CD4-positive, alpha-beta memory T cell (primary cell): Measurements from ENCODE around the gene KPNA2. TPM values are rescaled to one million over a fixed set of nuclear protein-coding genes. Genes with fewer than 3 reads are reported as not detected.
"Not testable (repeated sequence)": the region's sequence is repeated elsewhere in the genome, so short reads cannot be mapped to it uniquely, and the experiment has no call there.

Experiments used
- CTCF ChIA-PET: fragments of 350-600 bp; sonication (Branson Sonifier 250); formaldehyde crosslinking; loops from one replicate; lab custom pipeline; 2021; ENCODE audit warnings: inconsistent platforms; ENCODE audit not compliant: partially characterized antibody; lab: Charles Lee
- POLR2A ChIA-PET: fragments of 350-600 bp; sonication (Branson Sonifier 250); formaldehyde crosslinking; loops from one replicate; lab custom pipeline; 2021; ENCODE audit not compliant: partially characterized antibody; lab: Charles Lee
- DNase-seq, 5 donors: peaks; one replicate each; pipeline versions ENCODE4 v3.0.0 to v3.0.0-alpha.2; 2020 to 2022; ENCODE audit warnings: mixed read lengths in 1 of 5
- H3K27ac ChIP-seq: one replicate; pipeline ENCODE4 v1.7.0; 2013; ENCODE audit warnings: low read depth, low read length
- H3K27me3 ChIP-seq: 2 replicates; pipeline ENCODE4 v1.7.0; 2013; ENCODE audit warnings: mild to moderate bottlenecking, low read length, moderate library complexity; ENCODE audit not compliant: insufficient read depth
- H3K36me3 ChIP-seq: 2 replicates; pipeline ENCODE4 v1.7.0; 2013; ENCODE audit warnings: mild to moderate bottlenecking, low read length, moderate library complexity; ENCODE audit not compliant: insufficient read depth
- H3K4me1 ChIP-seq: 2 replicates; pipeline ENCODE4 v1.7.0; 2013; ENCODE audit warnings: mild to moderate bottlenecking, low read length, moderate library complexity; ENCODE audit not compliant: insufficient read depth
- H3K4me3 ChIP-seq, 2 donors: one replicate each; pipeline ENCODE4 v1.7.0; 2013; ENCODE audit warnings: low read length in 2 of 2, mild to moderate bottlenecking in 1 of 2
- H3K9me3 ChIP-seq, 2 donors: one replicate each; pipeline ENCODE4 v1.7.0; 2013; ENCODE audit warnings: low read length in 2 of 2, control low read depth in 1 of 2; ENCODE audit not compliant: control insufficient read depth in 1 of 2
- H3K27ac Mint-ChIP-seq, 7 donors: one replicate each; pipeline ENCODE4 v1.8.0; 2020 to 2021; ENCODE audit warnings: mixed read lengths in 7 of 7, mild to moderate bottlenecking in 6 of 7, inconsistent platforms in 3 of 7, moderate library complexity in 3 of 7
- H3K27me3 Mint-ChIP-seq, 2 donors: one replicate each; pipeline ENCODE4 v1.8.0; 2020 to 2021; ENCODE audit warnings: mixed read lengths in 2 of 2
- H3K36me3 Mint-ChIP-seq, 2 donors: one replicate each; pipeline ENCODE4 v1.8.0; 2020 to 2021; ENCODE audit warnings: mixed read lengths in 2 of 2, inconsistent platforms in 1 of 2, mild to moderate bottlenecking in 1 of 2
- H3K4me1 Mint-ChIP-seq, 4 donors: one replicate each; pipeline ENCODE4 v1.8.0; 2020 to 2021; ENCODE audit warnings: mixed read lengths in 4 of 4, mild to moderate bottlenecking in 1 of 4
- H3K4me3 Mint-ChIP-seq, 8 donors: one replicate each; pipeline ENCODE4 v1.8.0; 2020 to 2021; ENCODE audit warnings: mixed read lengths in 8 of 8, mild to moderate bottlenecking in 7 of 8, moderate library complexity in 6 of 8, inconsistent platforms in 3 of 8
- H3K9me3 Mint-ChIP-seq, 8 donors: one replicate each; pipeline ENCODE4 v1.8.0; 2020 to 2021; ENCODE audit warnings: mixed read lengths in 8 of 8, mild to moderate bottlenecking in 5 of 8, inconsistent platforms in 3 of 8, moderate library complexity in 1 of 8
- intact Hi-C: fragments of 100-400 bp; cut with micrococcal nuclease; formaldehyde crosslinking; loops from one replicate; pipeline ENCODE4 v1.15.1; 2023
- polyA plus RNA-seq, 2 donors: library from polyadenylated mRNA; unstranded; fragments of 300-500 nt; fragmentation: Illumina TruSeq; gene quantifications; one replicate each; pipeline ENCODE4 v1.2.3, GENCODE V29; 2021
- total RNA-seq, 2 experiments: library from RNA; stranded (reverse); gene quantifications; one replicate each; pipeline ENCODE4 v1.2.3, GENCODE V29; 2021

KPNA2 gene
- total and polyA plus RNA-seq, 4 experiments from 2014 or later: 12.6 to 34.1 (median 19.1) TPM

DNA sequence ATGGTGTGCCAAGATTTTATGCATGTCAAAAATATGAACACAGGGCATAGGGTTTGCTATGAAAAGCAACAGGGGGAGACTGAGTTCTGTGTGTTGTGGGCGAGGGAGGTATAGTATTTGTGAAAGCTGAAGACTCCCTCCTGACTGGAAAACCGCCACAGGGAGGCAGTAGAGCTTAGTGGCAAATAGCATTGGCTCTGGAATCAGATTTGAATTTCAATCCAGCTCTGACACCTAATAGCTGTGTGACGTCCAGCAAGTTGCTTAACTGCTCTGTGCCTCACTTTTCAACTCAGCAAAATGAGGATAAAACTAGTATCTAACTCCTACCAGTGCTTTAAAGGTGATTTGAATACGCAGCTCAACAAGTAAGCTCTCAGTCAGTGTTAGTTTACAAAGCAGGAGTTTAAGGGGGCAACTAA, 22.0 kb downstream of the KPNA2 start:
- CTCF ChIA-PET: interaction anchor here (0.6 to 6.6 kb wide), 12 partner anchors 29 to 409 kb away, joined by 3 to 60 read pairs (median 3); no protein-coding TSS in a partner anchor
- intact Hi-C loops: loop anchor here (1.0 to 10.0 kb wide), 5 partner anchors 45 to 409 kb away; no protein-coding TSS in a partner anchor
- Histone ChIP-seq H3K4me3 (no peak overlapping the region), H3K27me3 (no peaks in the 10 kb centered on the region), H3K9me3 (no peaks in the 10 kb centered on the region), H3K27ac (no peak overlapping the region), H3K36me3 (no peaks in the 10 kb centered on the region), H3K4me1 (peaks cover 5% of the 10 kb centered on the region)
- Mint-ChIP-seq H3K36me3 (no peaks in the 10 kb centered on the region), H3K27ac (no peak overlapping the region), H3K4me1 (peaks cover 0 to 19% (median 4%) of the 10 kb centered on the region in 4 donors), H3K9me3 (no peaks in the 10 kb centered on the region), H3K27me3 (no peaks in the 10 kb centered on the region), H3K4me3 (no peak overlapping the region)
- POLR2A ChIA-PET: interaction anchor here (0.9 to 1.1 kb wide), 2 partner anchors 143 to 400 kb away, joined by 3 to 6 read pairs; partner anchors contain the start of gene WIPI1
- DNase-seq: peak; percentile 43 to 63 (median 51)

GRCh38 chr17:68060336-68060735, 24.8 kb downstream of the KPNA2 start:
- H3K4me1 ChIP-seq: peaks cover 5% of the 10 kb centered on the region
- ChIA-PET POLR2A (interaction anchor here (1.0 to 1.4 kb wide), 3 partner anchors 41 to 120 kb away, joined by 3 to 5 read pairs (median 3); no protein-coding TSS in a partner anchor), CTCF (interaction anchor here (1.1 to 4.0 kb wide), 5 partner anchors 9 to 405 kb away, joined by 3 to 26 read pairs (median 4); no protein-coding TSS in a partner anchor)
- intact Hi-C loops: no loop called here
- H3K27me3 ChIP-seq: no peaks in the 10 kb centered on the region
- no peak overlapping the region for H3K4me3 ChIP-seq
- H3K36me3 ChIP-seq: no peaks in the 10 kb centered on the region
- Mint-ChIP-seq H3K4me1 (peaks cover 0 to 19% (median 3%) of the 10 kb centered on the region in 4 donors), H3K9me3 (no peaks in the 10 kb centered on the region), H3K4me3 (peak overlapping the region in 2 of 8 donors; percentile 17 to 28), H3K36me3 (no peaks in the 10 kb centered on the region), H3K27me3 (no peaks in the 10 kb centered on the region), H3K27ac (peak overlapping the region in 1 of 7 donors; percentile 31)
- H3K9me3 ChIP-seq: no peaks in the 10 kb centered on the region
- H3K27ac ChIP-seq: no peak overlapping the region
- peak in 2 of 5 donors; percentile 45 to 59 for DNase-seq

DNA sequence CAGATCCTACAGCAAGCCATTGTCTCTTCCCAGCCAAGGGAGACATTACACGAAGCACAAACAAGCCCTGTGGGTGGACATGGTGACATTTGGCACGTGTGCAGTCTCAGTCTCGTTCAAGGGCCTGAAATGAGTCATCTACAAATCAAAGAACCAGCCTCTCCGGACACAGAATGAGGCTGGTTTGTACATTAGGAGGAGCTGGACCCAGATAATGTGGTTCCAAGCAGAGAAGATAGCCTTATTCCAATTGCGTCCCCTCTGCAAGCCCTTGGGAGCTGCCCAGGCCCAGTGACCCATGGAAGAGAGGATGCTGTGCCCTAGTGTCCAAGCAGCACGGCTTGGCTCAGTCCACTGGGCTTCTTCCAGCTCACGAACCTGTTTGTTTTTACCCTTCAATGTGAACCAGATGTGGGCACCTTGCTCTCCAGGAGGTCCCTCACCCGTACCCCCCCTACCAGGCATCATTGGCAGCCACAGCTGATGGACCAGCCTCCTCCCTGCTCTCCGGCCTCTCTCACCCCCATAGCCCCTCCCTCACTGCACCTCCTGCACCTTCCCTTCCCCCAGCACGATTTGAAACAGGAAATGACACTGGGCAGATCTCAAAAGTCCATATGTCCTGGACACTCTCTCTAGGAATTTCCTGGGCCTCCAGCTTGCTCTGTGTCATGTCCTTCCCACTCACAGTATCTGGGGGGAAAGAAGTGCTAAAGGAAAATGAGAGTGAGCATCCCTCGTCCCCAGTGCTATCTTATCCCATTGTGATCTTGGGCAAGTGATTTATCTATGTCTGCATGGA, 26.2 kb downstream of the KPNA2 start:
- no peaks in the 10 kb centered on the region for H3K36me3 Mint-ChIP-seq
- POLR2A ChIA-PET: interaction anchor here (1.4 kb wide), 1 partner anchor 40 kb away, joined by 3 read pairs; no protein-coding TSS in a partner anchor
- Histone ChIP-seq H3K36me3 (no peaks in the 10 kb centered on the region), H3K27me3 (no peaks in the 10 kb centered on the region), H3K27ac (no peak overlapping the region), H3K4me1 (peaks cover 5% of the 10 kb centered on the region), H3K4me3 (no peak overlapping the region), H3K9me3 (no peaks in the 10 kb centered on the region)
- intact Hi-C loops: no loop called here
- no peak for DNase-seq
- no peak overlapping the region for H3K27ac Mint-ChIP-seq
- no peaks in the 10 kb centered on the region for H3K9me3 Mint-ChIP-seq
- peaks cover 0 to 19% (median 3%) of the 10 kb centered on the region in 4 donors for H3K4me1 Mint-ChIP-seq
- no peaks in the 10 kb centered on the region for H3K27me3 Mint-ChIP-seq
- CTCF ChIA-PET: interaction anchor here (0.6 to 1.6 kb wide), 2 partner anchors 138 to 141 kb away, joined by 3 to 6 read pairs; no protein-coding TSS in a partner anchor
- H3K4me3 Mint-ChIP-seq: no peak overlapping the region

DNA sequence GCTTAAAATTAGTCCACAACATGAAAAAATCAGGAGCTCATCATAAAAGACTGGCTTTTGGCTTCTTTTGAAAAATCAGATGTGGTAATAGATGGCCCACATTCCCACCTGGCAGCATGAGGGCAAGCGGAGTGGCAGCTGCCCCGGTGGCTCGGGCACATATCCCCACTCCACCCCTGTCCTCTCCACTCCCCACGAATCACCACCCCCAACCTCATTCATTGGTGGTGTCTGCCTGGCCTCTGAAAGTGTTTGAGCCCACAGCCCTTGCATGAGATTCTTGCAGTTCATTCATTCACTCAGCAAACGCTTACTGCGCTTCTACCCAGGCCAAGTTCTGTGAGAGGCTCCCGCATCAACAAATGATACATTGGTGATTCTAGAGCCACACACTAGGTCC, 29.8 kb downstream of the KPNA2 start:
- DNase-seq, H3K27ac ChIP-seq, H3K36me3 ChIP-seq, H3K36me3 Mint-ChIP-seq, POLR2A ChIA-PET, H3K27ac Mint-ChIP-seq, H3K4me3 ChIP-seq, H3K27me3 Mint-ChIP-seq, intact Hi-C loops, H3K4me1 Mint-ChIP-seq, H3K4me1 ChIP-seq, H3K9me3 Mint-ChIP-seq, H3K9me3 ChIP-seq, H3K4me3 Mint-ChIP-seq, H3K27me3 ChIP-seq: not testable (repeated sequence)
- CTCF ChIA-PET: interaction anchor here (1.3 kb wide), 1 partner anchor 21 kb away, joined by 3 read pairs; no protein-coding TSS in a partner anchor

DNA sequence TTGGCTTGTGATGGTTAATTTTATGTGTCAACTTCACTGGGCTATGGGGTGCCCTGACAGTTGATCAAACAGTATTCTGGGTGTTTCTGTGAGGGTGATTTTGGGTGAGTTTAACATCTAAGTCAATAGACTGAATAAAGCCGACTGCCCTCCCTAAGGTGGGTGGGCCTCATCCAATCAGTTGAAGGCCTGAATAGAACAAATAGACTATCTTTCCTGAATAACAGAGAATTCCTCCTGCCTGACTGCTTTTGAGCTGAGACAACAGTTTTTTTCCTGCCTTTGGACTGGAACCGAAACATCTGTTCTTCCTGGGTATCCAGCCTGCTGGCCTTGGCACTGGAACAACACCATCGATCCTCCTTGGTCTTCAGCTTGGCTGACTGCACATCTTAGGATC, 33.0 kb downstream of the KPNA2 start:
- H3K9me3 ChIP-seq, H3K36me3 ChIP-seq, H3K36me3 Mint-ChIP-seq, POLR2A ChIA-PET, H3K4me3 ChIP-seq, H3K9me3 Mint-ChIP-seq, H3K27ac ChIP-seq, H3K27me3 ChIP-seq, H3K4me3 Mint-ChIP-seq, H3K27me3 Mint-ChIP-seq, H3K4me1 Mint-ChIP-seq, intact Hi-C loops, H3K4me1 ChIP-seq, DNase-seq, CTCF ChIA-PET: not testable (repeated sequence)
- H3K27ac Mint-ChIP-seq: peak overlapping the region in 1 of 7 donors; percentile 37

GRCh38 chr17:68070582-68071444, 35.3 kb downstream of the KPNA2 start:
- intact Hi-C loops: not testable (repeated sequence)
- DNase-seq: peak in 1 of 5 donors; percentile 12

More at GRCh38 chr17:68070582-68071444, 35.3 kb downstream of the KPNA2 start:
- H3K4me3 ChIP-seq, H3K4me1 Mint-ChIP-seq, H3K9me3 ChIP-seq, H3K27ac ChIP-seq, H3K36me3 ChIP-seq, H3K36me3 Mint-ChIP-seq, H3K27me3 ChIP-seq, POLR2A ChIA-PET, CTCF ChIA-PET, H3K27me3 Mint-ChIP-seq, H3K9me3 Mint-ChIP-seq, H3K4me3 Mint-ChIP-seq, H3K4me1 ChIP-seq: not testable (repeated sequence)
- H3K27ac Mint-ChIP-seq: peak overlapping the region in 2 of 7 donors; percentile 12 to 17
